SJCRH30 (cell line): ENCODE data around the gene COL27A1. TPM values are rescaled to one million over a fixed set of nuclear protein-coding genes. Genes with fewer than 3 reads are reported as not detected.
A peak's percentile ranks its signal among the peaks of the same experiment; 100 is the strongest.

ENCODE experiments used
- DNase-seq, 2 experiments: peaks; one replicate each; pipeline ENCODE4 v3.0.0-alpha.2; 2015 to 2020
- H3K27ac ChIP-seq: fragments of 250-450 bp; sonication (Bioruptor Pico); 2 replicates; pipeline ENCODE4 v1.5.1; 2020; ENCODE audit warnings: mild to moderate bottlenecking, moderate library complexity
- H3K27me3 ChIP-seq: fragments of 250-450 bp; sonication (Bioruptor Pico); 2 replicates; pipeline ENCODE4 v1.5.1; 2020; ENCODE audit warnings: mild to moderate bottlenecking, moderate library complexity
- H3K36me3 ChIP-seq: fragments of 250-450 bp; sonication (Bioruptor Pico); 2 replicates; pipeline ENCODE4 v1.5.1; 2020; ENCODE audit warnings: mild to moderate bottlenecking, moderate library complexity
- H3K4me1 ChIP-seq: fragments of 250-450 bp; sonication (Bioruptor Pico); 2 replicates; pipeline ENCODE4 v1.5.1; 2020; ENCODE audit warnings: mild to moderate bottlenecking, moderate library complexity
- H3K4me3 ChIP-seq: fragments of 250-450 bp; sonication (Bioruptor Pico); 2 replicates; pipeline ENCODE4 v1.5.1; 2020; ENCODE audit warnings: mild to moderate bottlenecking, moderate library complexity
- H3K9me3 ChIP-seq: fragments of 250-450 bp; sonication (Bioruptor Pico); replicated peaks from 2 replicates; pipeline ENCODE4 v1.5.1; 2020; ENCODE audit warnings: mild to moderate bottlenecking, moderate library complexity
- total RNA-seq: library from RNA; depleted of rRNA; stranded (reverse); fragments of >200 nt; shearing (Covaris generic); gene quantifications from 2 replicates; pipeline ENCODE4 v1.2.3, GENCODE V29; 2014

COL27A1 gene
- total RNA-seq, 1 experiment from 2014 or later: 18.6 TPM

- no peak overlapping the region for H3K27ac ChIP-seq
- H3K9me3 ChIP-seq: no peaks in the 10 kb centered on the region
- H3K27me3 ChIP-seq: no peaks in the 10 kb centered on the region
- no peak overlapping the region for H3K4me3 ChIP-seq
- peaks cover 3% of the 10 kb centered on the region; the same call in 1 of the 2 replicates for H3K36me3 ChIP-seq
- no peak for DNase-seq
- H3K4me1 ChIP-seq: peaks cover 28% of the 10 kb centered on the region
Observed at GRCh38 chr9:114205171-114206015, 50.1 kb downstream of the COL27A1 start.

- peak overlapping the region; percentile 81 for H3K27ac ChIP-seq
- peak; percentile 21 to 42 for DNase-seq
Observed at GRCh38 chr9:114206221-114206789, 51.0 kb downstream of the COL27A1 start.

GRCh38 chr9:114207034-114207810, 51.9 kb downstream of the COL27A1 start:
- peak; percentile 94 for DNase-seq
- H3K27ac ChIP-seq: peak overlapping the region; percentile 81
- H3K36me3 ChIP-seq: peaks cover 3% of the 10 kb centered on the region; the same call in 1 of the 2 replicates
- H3K9me3 ChIP-seq: no peaks in the 10 kb centered on the region
- no peaks in the 10 kb centered on the region for H3K27me3 ChIP-seq
- no peak overlapping the region for H3K4me3 ChIP-seq
- H3K4me1 ChIP-seq: peaks cover 28% of the 10 kb centered on the region

More at GRCh38 chr9:114206221-114206789, 51.0 kb downstream of the COL27A1 start:
- H3K9me3 ChIP-seq: no peaks in the 10 kb centered on the region
- peaks cover 3% of the 10 kb centered on the region; the same call in 1 of the 2 replicates for H3K36me3 ChIP-seq
- H3K4me1 ChIP-seq: peaks cover 28% of the 10 kb centered on the region
- H3K4me3 ChIP-seq: no peak overlapping the region
- H3K27me3 ChIP-seq: no peaks in the 10 kb centered on the region

- Histone ChIP-seq H3K4me3 (no peak overlapping the region), H3K36me3 (peaks cover 3% of the 10 kb centered on the region; the same call in 1 of the 2 replicates), H3K4me1 (peaks cover 28% of the 10 kb centered on the region), H3K27me3 (no peaks in the 10 kb centered on the region), H3K27ac (peak overlapping the region; percentile 81), H3K9me3 (no peaks in the 10 kb centered on the region)
- DNase-seq: no peak
Observed at GRCh38 chr9:114207845-114208244, 52.5 kb downstream of the COL27A1 start.

GRCh38 chr9:114209151-114209550, 53.8 kb downstream of the COL27A1 start:
- Histone ChIP-seq H3K27ac (no peak overlapping the region), H3K9me3 (no peaks in the 10 kb centered on the region), H3K4me1 (peaks cover 28% of the 10 kb centered on the region), H3K27me3 (no peaks in the 10 kb centered on the region), H3K36me3 (peaks cover 3% of the 10 kb centered on the region; the same call in 1 of the 2 replicates), H3K4me3 (no peak overlapping the region)
- no peak for DNase-seq

- no peaks in the 10 kb centered on the region for H3K27me3 ChIP-seq
- DNase-seq: no peak
- no peaks in the 10 kb centered on the region for H3K9me3 ChIP-seq
- H3K27ac ChIP-seq: no peak overlapping the region
- H3K4me3 ChIP-seq: no peak overlapping the region
- H3K4me1 ChIP-seq: peaks cover 31% of the 10 kb centered on the region
- H3K36me3 ChIP-seq: peaks cover 3% of the 10 kb centered on the region; the same call in 1 of the 2 replicates
Observed at GRCh38 chr9:114210136-114210535, 54.8 kb downstream of the COL27A1 start.

- H3K27me3 ChIP-seq: no peaks in the 10 kb centered on the region
- no peak overlapping the region for H3K27ac ChIP-seq
- no peaks in the 10 kb centered on the region for H3K9me3 ChIP-seq
- H3K4me1 ChIP-seq: peaks cover 35% of the 10 kb centered on the region
- DNase-seq: no peak
- no peak overlapping the region for H3K4me3 ChIP-seq
- H3K36me3 ChIP-seq: peaks cover 3% of the 10 kb centered on the region; the same call in 1 of the 2 replicates
Observed at GRCh38 chr9:114210691-114211276, 55.4 kb downstream of the COL27A1 start.

- H3K27ac ChIP-seq: no peak overlapping the region
- peaks cover 25% of the 10 kb centered on the region for H3K4me1 ChIP-seq
Observed at GRCh38 chr9:114212826-114213225, 57.5 kb downstream of the COL27A1 start.

GRCh38 chr9:114213566-114213965, 58.2 kb downstream of the COL27A1 start:
- Histone ChIP-seq H3K27me3 (no peaks in the 10 kb centered on the region), H3K36me3 (peaks cover 3% of the 10 kb centered on the region; the same call in 1 of the 2 replicates), H3K9me3 (no peaks in the 10 kb centered on the region), H3K27ac (no peak overlapping the region), H3K4me1 (peaks cover 21% of the 10 kb centered on the region), H3K4me3 (no peak overlapping the region)
- DNase-seq: no peak

More at GRCh38 chr9:114212826-114213225, 57.5 kb downstream of the COL27A1 start:
- peaks cover 3% of the 10 kb centered on the region; the same call in 1 of the 2 replicates for H3K36me3 ChIP-seq
- H3K27me3 ChIP-seq: no peaks in the 10 kb centered on the region
- H3K4me3 ChIP-seq: no peak overlapping the region
- no peak for DNase-seq
- H3K9me3 ChIP-seq: no peaks in the 10 kb centered on the region

GRCh38 chr9:114214181-114214580, 58.8 kb downstream of the COL27A1 start:
- Histone ChIP-seq H3K4me1 (peaks cover 24% of the 10 kb centered on the region), H3K27me3 (no peaks in the 10 kb centered on the region), H3K9me3 (no peaks in the 10 kb centered on the region), H3K4me3 (no peak overlapping the region), H3K36me3 (peaks cover 3% of the 10 kb centered on the region; the same call in 1 of the 2 replicates), H3K27ac (no peak overlapping the region)
- DNase-seq: no peak

GRCh38 chr9:114214686-114215414, 59.5 kb downstream of the COL27A1 start:
- Histone ChIP-seq H3K27me3 (no peaks in the 10 kb centered on the region), H3K4me1 (peaks cover 31% of the 10 kb centered on the region), H3K4me3 (no peak overlapping the region), H3K27ac (no peak overlapping the region), H3K36me3 (peaks cover 2% of the 10 kb centered on the region; the same call in 1 of the 2 replicates), H3K9me3 (no peaks in the 10 kb centered on the region)
- no peak for DNase-seq

GRCh38 chr9:114216081-114216480, 60.7 kb downstream of the COL27A1 start:
- Histone ChIP-seq H3K27ac (no peak overlapping the region), H3K27me3 (no peaks in the 10 kb centered on the region), H3K36me3 (no peaks in the 10 kb centered on the region), H3K4me1 (peaks cover 43% of the 10 kb centered on the region), H3K9me3 (no peaks in the 10 kb centered on the region), H3K4me3 (no peak overlapping the region)
- peak; percentile 67 to 75 for DNase-seq

GRCh38 chr9:114216976-114217375, 61.6 kb downstream of the COL27A1 start:
- Histone ChIP-seq H3K4me1 (peaks cover 52% of the 10 kb centered on the region), H3K27ac (no peak overlapping the region)

More at GRCh38 chr9:114216976-114217375, 61.6 kb downstream of the COL27A1 start:
- Histone ChIP-seq H3K9me3 (no peaks in the 10 kb centered on the region), H3K27me3 (no peaks in the 10 kb centered on the region), H3K36me3 (no peaks in the 10 kb centered on the region), H3K4me3 (no peak overlapping the region)
- no peak for DNase-seq
